Gastrocnemius medialis (tissue), 4 donors: ENCODE results near the gene FRAS1. TPM values are rescaled to one million over a fixed set of nuclear protein-coding genes. Genes with fewer than 3 reads are reported as not detected.

Experiments
- ATAC-seq, 2 donors: fragments of 150-250 bp; one replicate each; pipeline ENCODE4 v1.9.1; 2016
- DNase-seq, 2 donors: peaks; one replicate each; pipeline ENCODE4 v3.0.0-alpha.2; 2019
- H3K27ac ChIP-seq, 4 donors: fragments of 200-600 bp; sonication (generic); 1 replicate in 1 of 4; 2 replicates in 3 of 4; pipeline ENCODE4 v1.5.1; 2016 to 2018; ENCODE audit warnings: mild to moderate bottlenecking in 2 of 4, moderate library complexity in 1 of 4
- H3K27me3 ChIP-seq, 3 donors: fragments of 200-600 bp; sonication (generic) in 2 of 3; 1 replicate in 1 of 3; 2 replicates in 2 of 3; pipeline versions ENCODE4 v1.5.1 to v1.6.0; 2016 to 2019; ENCODE audit warnings: mild to moderate bottlenecking in 1 of 3, moderate library complexity in 1 of 3
- H3K36me3 ChIP-seq, 2 donors: fragments of 200-600 bp; sonication (generic) in 1 of 2; one replicate each; pipeline ENCODE4 v1.5.1; 2017 to 2018
- H3K4me1 ChIP-seq, 2 donors: fragments of 200-600 bp; sonication (generic) in 1 of 2; one replicate each; pipeline ENCODE4 v1.5.1; 2016 to 2017; ENCODE audit warnings: mild to moderate bottlenecking in 2 of 2
- H3K4me3 ChIP-seq, 4 donors: fragments of 200-600 bp; sonication (generic) in 3 of 4; 1 replicate in 1 of 4; 2 replicates in 3 of 4; pipeline ENCODE4 v1.5.1; 2016 to 2019; ENCODE audit warnings: mild to moderate bottlenecking in 2 of 4
- H3K9me3 ChIP-seq, 3 donors: fragments of 200-600 bp; sonication (generic) in 2 of 3; 1 replicate in 1 of 3; 2 replicates in 2 of 3; pipeline ENCODE4 v1.5.1; 2016 to 2019
- CTCF ChIP-seq, 5 experiments: fragments of 450-650 bp in 3 of 5; fragments of 200-600 bp in 2 of 5; sonication (generic) in 2 of 5; IDR thresholded peaks in 4 of 5; conservative IDR thresholded peaks in 1 of 5; 1 replicate in 4 of 5; 2 replicates in 1 of 5; pipeline ENCODE4 v1.5.1; 2016 to 2019; ENCODE audit warnings: antibody characterized with exemption in 5 of 5, mild to moderate bottlenecking in 3 of 5, moderate library complexity in 3 of 5
- POLR2A ChIP-seq, 2 donors: fragments of 450-650 bp; IDR thresholded peaks; one replicate each; pipeline ENCODE4 v1.6.1; 2017; ENCODE audit warnings: antibody characterized with exemption in 2 of 2, mild to moderate bottlenecking in 2 of 2, moderate library complexity in 2 of 2
- in situ Hi-C, 4 donors: fragments of 200-750 bp; cut with MboI; loops; one replicate each; pipeline versions ENCODE4 v1.15.0 to v1.8.0; 2017; ENCODE audit warnings: low sequenced_read_pairs in 4 of 4
- intact Hi-C: fragments of 100-400 bp; cut with DNase I; formaldehyde crosslinking; loops from one replicate; pipeline ENCODE4 v1.15.1; 2023; ENCODE audit warnings: low total_unique reads
- total RNA-seq, 4 donors: library from RNA; depleted of rRNA; stranded (reverse); fragments of >200 nt; gene quantifications; one replicate each; pipeline versions ENCODE4 v1.1.0 to v1.2.3, GENCODE V29; 2016

Gene FRAS1
- total RNA-seq, 4 donors from 2014 or later, result 0.39 to 0.64 (median 0.46) TPM

DNA sequence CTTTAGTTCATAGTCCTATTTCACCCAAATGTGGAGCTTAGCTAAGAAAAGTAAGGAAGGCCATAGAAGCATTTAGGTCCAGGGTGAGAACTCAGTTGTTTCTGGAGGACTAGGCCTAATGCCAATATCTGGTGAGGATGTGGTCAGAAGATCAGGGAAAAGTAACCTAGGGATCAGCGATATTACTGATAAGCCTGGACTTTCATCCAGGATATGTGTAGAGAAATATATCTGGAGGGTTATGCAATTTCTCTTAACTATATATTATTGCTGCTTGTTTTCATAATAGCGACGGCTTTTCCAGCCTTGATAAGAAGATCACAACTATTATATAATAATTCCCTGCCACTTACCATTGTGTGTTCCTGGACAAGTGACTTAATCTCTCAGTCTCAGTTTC lies 81.1 kb downstream of the FRAS1 start:
- TF ChIP-seq CTCF (IDR thresholded peaks at IDR 0.05 in 4 of 5, conservative IDR thresholded peaks at IDR 0.05 in 1 of 5) (no peak), POLR2A (IDR thresholded peaks at IDR 0.05) (no peak)
- H3K4me1 ChIP-seq, result peaks cover 7 to 9% of the 10 kb centered on the region in 2 donors
- in situ Hi-C loops (no loop called here), intact Hi-C loops (no loop called here)
- no peak overlapping the region for H3K27ac ChIP-seq
- ATAC-seq, result no peak
- no peaks in the 10 kb centered on the region for H3K9me3 ChIP-seq
- no peak overlapping the region for H3K4me3 ChIP-seq
- no peaks in the 10 kb centered on the region for H3K36me3 ChIP-seq
- no peak for DNase-seq
- no peaks in the 10 kb centered on the region for H3K27me3 ChIP-seq

DNA sequence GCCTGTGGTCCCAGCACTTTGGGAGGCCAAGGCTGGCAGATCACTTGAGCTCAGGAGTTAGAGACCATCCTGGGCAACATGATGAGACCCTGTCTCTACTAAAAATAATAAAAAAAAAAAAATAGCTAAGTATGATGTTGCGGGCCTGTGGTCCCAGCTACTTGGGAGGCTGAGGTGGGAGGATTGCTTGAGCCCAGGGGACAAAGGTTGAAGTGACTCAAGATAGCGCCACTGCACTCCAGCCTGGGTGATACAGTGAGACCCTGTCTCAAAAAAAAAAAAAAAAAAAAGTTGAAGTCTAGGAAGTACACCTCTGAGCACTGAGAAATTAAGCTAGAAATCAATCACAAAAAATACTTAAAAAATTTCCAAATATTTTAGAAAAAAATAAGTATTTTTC lies 86.5 kb downstream of the FRAS1 start:
- ATAC-seq (no peak), DNase-seq (no peak)
- in situ Hi-C loops, result no loop called here
- Histone ChIP-seq H3K36me3 (no peaks in the 10 kb centered on the region), H3K9me3 (no peaks in the 10 kb centered on the region), H3K4me1 (no peaks in the 10 kb centered on the region), H3K27me3 (no peaks in the 10 kb centered on the region), H3K27ac (no peak overlapping the region), H3K4me3 (no peak overlapping the region)
- TF ChIP-seq POLR2A (IDR thresholded peaks at IDR 0.05) (no peak), CTCF (IDR thresholded peaks at IDR 0.05 in 4 of 5, conservative IDR thresholded peaks at IDR 0.05 in 1 of 5) (no peak)
- intact Hi-C loops, result no loop called here

DNA sequence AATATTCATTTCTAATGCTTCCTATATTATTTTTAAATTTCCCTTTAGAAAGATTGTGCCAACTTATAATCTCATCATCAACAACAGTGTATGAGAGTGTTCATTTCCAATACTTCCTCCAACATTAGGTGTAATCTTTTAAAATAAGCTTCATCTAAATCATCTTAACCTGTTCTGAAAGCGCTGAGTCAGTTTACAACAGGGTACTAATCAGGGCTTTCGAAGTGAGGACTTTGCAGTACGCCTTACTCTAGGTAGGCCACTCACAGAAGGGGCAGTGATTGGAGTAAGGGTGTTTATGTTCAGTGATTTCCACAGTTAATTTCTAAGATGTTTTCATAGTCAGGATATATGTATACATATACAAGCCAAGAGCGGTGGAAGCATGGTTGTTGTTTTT lies 87.9 kb downstream of the FRAS1 start:
- no peak overlapping the region for H3K27ac ChIP-seq
- in situ Hi-C loops (no loop called here), intact Hi-C loops (no loop called here)
- no peak for DNase-seq
- H3K9me3 ChIP-seq, result no peaks in the 10 kb centered on the region
- no peaks in the 10 kb centered on the region for H3K36me3 ChIP-seq
- no peaks in the 10 kb centered on the region for H3K27me3 ChIP-seq
- no peak for TF ChIP-seq CTCF (IDR thresholded peaks at IDR 0.05 in 4 of 5, conservative IDR thresholded peaks at IDR 0.05 in 1 of 5)
- TF ChIP-seq POLR2A (IDR thresholded peaks at IDR 0.05), result no peak
- H3K4me3 ChIP-seq, result no peak overlapping the region
- ATAC-seq, result no peak
- no peaks in the 10 kb centered on the region for H3K4me1 ChIP-seq

DNA sequence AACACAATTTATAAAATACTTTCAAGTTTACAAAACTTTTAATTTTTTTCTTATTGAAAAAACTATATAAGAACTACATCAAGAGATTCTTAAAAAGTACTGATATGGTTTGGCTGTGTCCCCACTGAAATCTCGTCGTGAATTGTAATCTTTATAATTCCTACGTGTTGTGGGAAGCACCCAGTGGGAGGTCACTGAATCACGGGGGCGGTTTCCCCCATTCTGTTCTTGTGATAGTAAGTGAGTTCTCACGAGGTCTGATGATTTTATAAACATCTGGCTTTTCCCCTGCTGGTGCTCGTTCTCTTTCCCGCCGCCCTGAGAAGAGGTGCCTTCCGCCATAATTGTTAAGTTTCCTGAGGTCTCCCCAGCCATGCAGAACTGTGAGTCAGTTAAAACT lies 88.5 kb downstream of the FRAS1 start:
- no peak for DNase-seq
- no peaks in the 10 kb centered on the region for H3K9me3 ChIP-seq
- H3K4me1 ChIP-seq, result no peaks in the 10 kb centered on the region
- H3K27ac ChIP-seq, result no peak overlapping the region
- H3K4me3 ChIP-seq, result no peak overlapping the region
- TF ChIP-seq CTCF (IDR thresholded peaks at IDR 0.05 in 4 of 5, conservative IDR thresholded peaks at IDR 0.05 in 1 of 5) (no peak), POLR2A (IDR thresholded peaks at IDR 0.05) (no peak)
- in situ Hi-C loops, result no loop called here
- ATAC-seq, result no peak
- H3K27me3 ChIP-seq, result no peaks in the 10 kb centered on the region
- no peaks in the 10 kb centered on the region for H3K36me3 ChIP-seq
- intact Hi-C loops, result no loop called here
